Spleen (tissue), 11 donors: ENCODE data around the gene FAM107B. TPM values are rescaled to one million over a fixed set of nuclear protein-coding genes. Genes with fewer than 3 reads are reported as not detected.
"Not testable (repeated sequence)": the region's sequence is repeated elsewhere in the genome, so short reads cannot be mapped to it uniquely, and the experiment has no call there.

Experiments used
- DNase-seq: peaks from one replicate; pipeline ENCODE4 v3.0.0-alpha.2; 2020
- H3K27ac ChIP-seq, 8 donors: fragments of 200-600 bp; sonication (generic) in 7 of 8; 1 replicate in 4 of 8; 2 replicates in 4 of 8; pipeline versions ENCODE4 v1.5.0 to v1.8.0; 2016 to 2021; ENCODE audit warnings: inconsistent platforms in 4 of 8, mild to moderate bottlenecking in 4 of 8, moderate library complexity in 1 of 8
- H3K27me3 ChIP-seq, 7 donors: fragments of 200-600 bp; sonication (generic) in 6 of 7; replicated peaks in 1 of 7; 1 replicate in 4 of 7; 2 replicates in 3 of 7; pipeline versions ENCODE4 v1.5.0 to v1.8.0; 2016 to 2021; ENCODE audit warnings: inconsistent platforms in 3 of 7, mild to moderate bottlenecking in 1 of 7
- H3K36me3 ChIP-seq, 6 donors: fragments of 200-600 bp; sonication (generic) in 5 of 6; 1 replicate in 4 of 6; 2 replicates in 2 of 6; pipeline versions ENCODE4 v1.5.0 to v1.8.0; 2016 to 2021; ENCODE audit warnings: inconsistent platforms in 2 of 6
- H3K4me1 ChIP-seq, 6 donors: fragments of 200-600 bp; sonication (generic) in 5 of 6; 1 replicate in 3 of 6; 2 replicates in 3 of 6; pipeline versions ENCODE4 v1.5.0 to v1.8.0; 2016 to 2021; ENCODE audit warnings: inconsistent platforms in 3 of 6
- H3K4me3 ChIP-seq, 8 donors: fragments of 200-600 bp; sonication (generic) in 7 of 8; 1 replicate in 4 of 8; 2 replicates in 4 of 8; pipeline versions ENCODE4 v1.5.0 to v1.8.0; 2016 to 2021; ENCODE audit warnings: inconsistent platforms in 4 of 8, mild to moderate bottlenecking in 4 of 8, moderate library complexity in 2 of 8
- H3K9me3 ChIP-seq, 8 donors: fragments of 200-600 bp; sonication (generic) in 7 of 8; 1 replicate in 4 of 8; 2 replicates in 4 of 8; pipeline versions ENCODE4 v1.5.0 to v1.8.0; 2016 to 2021; ENCODE audit warnings: inconsistent platforms in 4 of 8
- CTCF ChIP-seq, 11 experiments: fragments of 200-600 bp in 7 of 11; fragments of 450-650 bp in 4 of 11; sonication (generic) in 4 of 11; IDR thresholded peaks in 8 of 11; conservative IDR thresholded peaks in 3 of 11; 1 replicate in 7 of 11; 2 replicates in 4 of 11; pipeline versions ENCODE4 v1.4.0 to v1.8.0; 2016 to 2021; ENCODE audit warnings: antibody characterized with exemption in 11 of 11, inconsistent platforms in 4 of 11, mild to moderate bottlenecking in 1 of 11
- POLR2A ChIP-seq, 3 donors: fragments of 450-650 bp; IDR thresholded peaks; one replicate each; pipeline ENCODE4 v1.5.1; 2017; ENCODE audit warnings: antibody characterized with exemption in 3 of 3, mild to moderate bottlenecking in 1 of 3
- POLR2AphosphoS5 ChIP-seq, 3 donors: sonication (generic); formaldehyde crosslinking; IDR thresholded peaks; one replicate each; pipeline ENCODE4 v1.5.1; 2017; ENCODE audit warnings: antibody characterized with exemption in 3 of 3
- whole genome bisulfite sequencing, 5 donors: extraction: QIAGEN DNeasy Blood & Tissue Kit in 3 of 5; methylation state at CpG; one replicate each; pipeline versions ENCODE4 v1.1.5 to v1.1.7; 2013 to 2018; 5-methylcytosine and 5-hydroxymethylcytosine counted together
- intact Hi-C: fragments of 100-400 bp; cut with DNase I; formaldehyde crosslinking; loops from one replicate; pipeline ENCODE4 v1.15.0; 2023; ENCODE audit warnings: low total_unique reads
- polyA plus RNA-seq, 3 donors: library from polyadenylated mRNA; stranded (reverse); fragments of 200-250 nt; gene quantifications; one replicate each; pipeline ENCODE4 v1.2.1, GENCODE V29; 2013
- total RNA-seq, 7 donors: library from RNA; depleted of rRNA in 3 of 7; stranded (reverse); fragments of >200 nt in 3 of 7; fragmentation: NEBNext Ultra II Directional in 4 of 7; extraction: Animal tissue kit (Norgen Biotek cat#: 25700) in 4 of 7; gene quantifications; one replicate each; pipeline versions ENCODE4 v1.1.0 to v1.2.1, GENCODE V29; 2016 to 2021
- donor health status: healthy with polysubstance abuse.
- donor health status: DM: no; HTN: no; CAD: no; lungs with moderate emphysema.
- donor health status: DM: no; HTN: no; CAD: no.
- donor health status: Bipolar disorder and iron deficiency.
- donor health status: healthy.
- donor health status: DM: no; HTN: no; CAD: no.
- donor health status: DM: yes; HTN: yes; CAD: no.

The FAM107B gene
- total and polyA plus RNA-seq, 10 donors: 40.1 to 115 (median 75.5) TPM

GRCh38 chr10:14821635-14822375 is 47.1 kb upstream of the FAM107B start:
- no peaks in the 10 kb centered on the region for H3K36me3 ChIP-seq
- peaks cover 0 to 15% (median 7%) of the 10 kb centered on the region in 6 donors for H3K4me1 ChIP-seq
- TF ChIP-seq POLR2AphosphoS5 (IDR thresholded peaks at IDR 0.05): no peak
- TF ChIP-seq POLR2A (IDR thresholded peaks at IDR 0.05): no peak
- TF ChIP-seq CTCF (IDR thresholded peaks at IDR 0.05 in 8 of 11, conservative IDR thresholded peaks at IDR 0.05 in 3 of 11): no peak
- H3K27me3 ChIP-seq: no peaks in the 10 kb centered on the region
- intact Hi-C loops: loop anchor here (5.0 kb wide), 1 partner anchor 280 kb away; no protein-coding TSS in a partner anchor
- no peak overlapping the region for H3K27ac ChIP-seq
- no peak overlapping the region for H3K4me3 ChIP-seq
- no peak for DNase-seq
- 75 to 88% (median 82%) methylated on average over 6 of the region's 6 CpGs for WGBS, 5 donors
- H3K9me3 ChIP-seq: no peaks in the 10 kb centered on the region

- H3K36me3 ChIP-seq: no peaks in the 10 kb centered on the region
- 74 to 87% (median 81%) methylated on average over 5 of the region's 5 CpGs for WGBS, 5 donors
- H3K4me1 ChIP-seq: peaks cover 0 to 10% (median 7%) of the 10 kb centered on the region in 6 donors
- H3K27ac ChIP-seq: no peak overlapping the region
- no peak for DNase-seq
- intact Hi-C loops: loop anchor here (5.0 kb wide), 1 partner anchor 278 kb away; no protein-coding TSS in a partner anchor
- no peak overlapping the region for H3K4me3 ChIP-seq
- H3K9me3 ChIP-seq: no peaks in the 10 kb centered on the region
- H3K27me3 ChIP-seq: no peaks in the 10 kb centered on the region
- TF ChIP-seq CTCF (IDR thresholded peaks at IDR 0.05 in 8 of 11, conservative IDR thresholded peaks at IDR 0.05 in 3 of 11) (no peak), POLR2AphosphoS5 (IDR thresholded peaks at IDR 0.05) (no peak), POLR2A (IDR thresholded peaks at IDR 0.05) (no peak)
Observed at GRCh38 chr10:14820775-14821154, 46.1 kb upstream of the FAM107B start.

GRCh38 chr10:14820010-14820774 is 45.5 kb upstream of the FAM107B start:
- H3K4me3 ChIP-seq: no peak overlapping the region
- intact Hi-C loops: loop anchor here (5.0 kb wide), 1 partner anchor 278 kb away; no protein-coding TSS in a partner anchor
- peaks cover 0 to 10% (median 7%) of the 10 kb centered on the region in 6 donors for H3K4me1 ChIP-seq
- no peak overlapping the region for H3K27ac ChIP-seq
- no peak for DNase-seq
- H3K27me3 ChIP-seq: no peaks in the 10 kb centered on the region
- WGBS, 5 donors: 94 to 98% (median 96%) methylated on average over 10 of the region's 10 CpGs
- no peaks in the 10 kb centered on the region for H3K9me3 ChIP-seq
- TF ChIP-seq POLR2AphosphoS5 (IDR thresholded peaks at IDR 0.05): no peak
- no peak for TF ChIP-seq POLR2A (IDR thresholded peaks at IDR 0.05)
- TF ChIP-seq CTCF (IDR thresholded peaks at IDR 0.05 in 8 of 11, conservative IDR thresholded peaks at IDR 0.05 in 3 of 11): no peak
- no peaks in the 10 kb centered on the region for H3K36me3 ChIP-seq

GRCh38 chr10:14816717-14817116 is 42.0 kb upstream of the FAM107B start:
- 92 to 99% (median 94%) methylated on average over 7 of the region's 7 CpGs for WGBS, 5 donors
- H3K36me3 ChIP-seq, DNase-seq, H3K4me3 ChIP-seq, H3K4me1 ChIP-seq, H3K27ac ChIP-seq, H3K9me3 ChIP-seq, H3K27me3 ChIP-seq: not testable (repeated sequence)
- intact Hi-C loops: loop anchor here (5.0 kb wide), 1 partner anchor 314 kb away; no protein-coding TSS in a partner anchor
